Forelimb muscle (tissue), 1 donor: ENCODE data around the gene SIDT2. TPM values are rescaled to one million over a fixed set of nuclear protein-coding genes. Genes with fewer than 3 reads are reported as not detected.
"Not testable (repeated sequence)": the region's sequence is repeated elsewhere in the genome, so short reads cannot be mapped to it uniquely, and the experiment has no call there.

Source experiments
- DNase-seq: peaks from one replicate; pipeline ENCODE4 v3.0.0-alpha.2; 2013; ENCODE audit warnings: low read depth
- polyA plus RNA-seq: library from polyadenylated mRNA; unstranded; fragments of 120-200 nt; gene quantifications from one replicate; pipeline ENCODE4 v1.2.1, GENCODE V29; 2013; ENCODE audit not compliant: insufficient read length

SIDT2 gene
- polyA plus RNA-seq, 1 donor = 37.0 TPM

DNA sequence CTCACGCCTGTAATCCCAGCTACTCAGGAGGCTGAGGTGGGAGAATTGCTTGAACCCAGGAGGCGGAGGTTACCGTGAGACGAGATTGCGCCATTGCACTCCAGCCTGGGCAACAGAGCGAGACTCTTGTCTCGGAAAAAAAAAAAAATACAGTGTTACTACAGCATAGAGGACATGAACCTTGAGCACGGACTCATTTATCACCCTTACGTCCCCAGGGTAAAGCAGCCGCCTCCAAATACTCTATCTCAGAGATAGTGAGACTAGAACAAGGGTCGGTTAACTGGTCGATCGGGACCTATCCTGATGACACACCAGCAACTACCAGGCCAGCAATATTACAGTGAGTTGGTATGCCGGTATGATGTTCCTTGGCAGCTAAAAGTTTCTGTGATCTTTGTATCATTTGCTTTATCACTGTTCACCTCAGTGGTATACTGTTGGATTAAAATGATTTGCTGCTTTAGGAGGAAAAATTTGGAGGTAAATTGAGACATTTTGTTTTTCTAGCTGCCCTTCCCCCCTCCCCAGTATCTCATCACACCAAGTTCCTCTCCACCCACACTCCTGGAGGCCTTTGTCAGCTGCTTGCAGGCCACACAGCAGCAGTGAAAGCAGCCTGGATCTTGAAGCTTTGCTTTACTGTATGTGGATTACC lies 7.0 kb upstream of the SIDT2 start:
- no peak for DNase-seq

- no peak for DNase-seq
These were observed 5.7 kb upstream of the SIDT2 start for GRCh38 chr11:117172724-117173421.

- no peak for DNase-seq
These were observed 3.4 kb upstream of the SIDT2 start for GRCh38 chr11:117175104-117175503.

- no peak for DNase-seq
These were observed 2.8 kb upstream of the SIDT2 start for GRCh38 chr11:117175781-117176180.

DNA sequence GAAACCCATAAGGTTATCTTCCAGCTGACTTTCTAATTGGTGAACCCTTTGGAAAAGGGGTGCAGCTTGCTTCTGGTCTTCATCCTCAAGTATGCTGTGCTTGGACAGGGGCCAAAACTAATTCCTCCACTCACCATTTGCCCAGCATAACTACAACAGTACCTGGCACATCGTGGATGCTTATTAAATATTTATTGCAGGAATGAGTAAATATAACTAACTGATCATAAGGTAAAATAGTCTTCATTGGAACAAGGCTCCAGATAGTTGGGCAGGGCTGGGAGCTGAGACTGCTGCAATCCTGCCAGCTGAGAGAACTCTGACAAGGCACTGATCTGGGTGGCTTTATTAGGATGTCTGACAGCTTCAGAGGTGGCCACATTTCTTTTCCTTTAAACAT lies 2.4 kb upstream of the SIDT2 start:
- no peak for DNase-seq

- DNase-seq = no peak
These were observed 871 bp upstream of the SIDT2 start for GRCh38 chr11:117177534-117178209.

DNA sequence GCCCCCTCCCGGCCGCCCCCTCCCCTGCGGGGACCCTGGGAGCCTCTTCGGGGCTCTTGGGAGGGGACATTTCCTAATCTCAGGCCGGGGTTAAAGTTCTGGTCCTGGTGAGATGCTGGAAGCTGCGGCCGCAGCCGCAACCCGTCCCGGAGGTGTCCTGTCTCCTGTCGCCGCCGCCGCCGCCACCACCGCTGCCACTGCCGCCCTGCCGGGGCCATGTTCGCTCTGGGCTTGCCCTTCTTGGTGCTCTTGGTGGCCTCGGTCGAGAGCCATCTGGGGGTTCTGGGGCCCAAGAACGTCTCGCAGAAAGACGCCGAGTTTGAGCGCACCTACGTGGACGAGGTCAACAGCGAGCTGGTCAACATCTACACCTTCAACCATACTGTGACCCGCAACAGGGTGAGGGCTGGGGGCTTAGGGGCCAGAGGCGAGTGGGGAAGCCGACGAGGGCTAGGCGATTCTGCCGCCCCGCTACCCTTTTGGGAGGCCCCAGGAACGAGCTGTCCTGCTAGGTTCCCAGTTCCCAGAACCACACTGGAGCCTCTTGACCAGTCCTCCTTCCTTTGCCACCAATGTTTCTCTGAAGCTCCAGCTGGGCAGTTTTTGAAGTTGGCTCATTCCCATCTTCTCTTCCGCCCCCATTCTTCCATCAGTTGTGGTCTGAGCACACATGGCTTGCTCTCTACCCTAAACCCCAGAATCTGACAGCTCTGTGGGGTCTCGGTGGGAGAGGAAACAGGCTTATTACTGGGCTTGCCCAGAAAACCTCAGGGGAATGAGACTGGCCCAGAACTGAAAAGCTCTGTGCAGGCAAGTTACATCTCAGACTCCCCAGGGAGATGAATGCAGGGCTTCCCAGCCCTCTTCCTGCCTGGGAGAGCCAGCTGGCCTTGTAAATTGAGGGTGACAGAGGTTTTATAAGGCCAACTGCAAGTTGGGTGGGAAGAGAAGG lies 781 bp downstream of the SIDT2 start:
- DNase-seq = no peak

DNA sequence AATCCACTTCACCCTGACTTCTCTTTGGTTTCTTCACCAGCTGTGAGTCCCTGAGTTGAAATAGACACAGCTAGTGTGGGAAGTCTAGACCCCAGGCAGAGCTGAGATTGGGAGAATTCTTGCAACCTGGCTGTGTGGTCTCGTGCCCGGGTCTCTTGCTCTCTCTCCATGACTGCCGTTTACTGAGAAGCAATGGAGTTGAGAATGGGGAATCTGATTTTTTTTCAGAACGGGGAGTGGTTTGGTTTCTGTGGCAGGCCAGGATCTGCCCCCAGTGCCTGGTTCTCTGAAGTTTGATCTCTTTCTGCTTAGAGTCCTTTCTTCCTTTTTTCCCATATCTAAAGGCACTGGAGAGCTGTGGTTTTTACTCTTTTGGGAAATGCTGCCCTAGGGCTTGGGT lies 1.5 kb downstream of the SIDT2 start:
- no peak for DNase-seq

GRCh38 chr11:117180661-117181585 lies 2.4 kb downstream of the SIDT2 start:
- DNase-seq = no peak

GRCh38 chr11:117181586-117182550 lies 3.3 kb downstream of the SIDT2 start:
- DNase-seq = no peak

DNA sequence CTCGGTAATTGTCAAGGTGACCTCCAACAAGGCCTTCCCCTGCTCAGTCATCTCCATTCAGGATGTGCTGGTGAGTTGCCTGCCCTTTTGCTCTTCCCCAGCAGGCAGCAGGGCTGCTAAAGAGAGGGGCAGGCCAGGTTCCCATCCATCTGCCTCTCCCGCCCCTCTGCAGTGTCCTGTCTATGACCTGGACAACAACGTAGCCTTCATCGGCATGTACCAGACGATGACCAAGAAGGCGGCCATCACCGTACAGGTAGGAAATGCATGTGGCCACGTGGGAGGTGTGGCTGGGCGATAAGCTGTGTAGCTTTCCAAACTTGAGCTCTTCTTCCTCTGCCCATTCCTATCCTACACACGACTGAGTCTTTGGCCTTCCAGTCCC lies 4.0 kb downstream of the SIDT2 start:
- DNase-seq = no peak

- DNase-seq = not testable (repeated sequence)
These were observed 4.6 kb downstream of the SIDT2 start for GRCh38 chr11:117183178-117183577.

DNA sequence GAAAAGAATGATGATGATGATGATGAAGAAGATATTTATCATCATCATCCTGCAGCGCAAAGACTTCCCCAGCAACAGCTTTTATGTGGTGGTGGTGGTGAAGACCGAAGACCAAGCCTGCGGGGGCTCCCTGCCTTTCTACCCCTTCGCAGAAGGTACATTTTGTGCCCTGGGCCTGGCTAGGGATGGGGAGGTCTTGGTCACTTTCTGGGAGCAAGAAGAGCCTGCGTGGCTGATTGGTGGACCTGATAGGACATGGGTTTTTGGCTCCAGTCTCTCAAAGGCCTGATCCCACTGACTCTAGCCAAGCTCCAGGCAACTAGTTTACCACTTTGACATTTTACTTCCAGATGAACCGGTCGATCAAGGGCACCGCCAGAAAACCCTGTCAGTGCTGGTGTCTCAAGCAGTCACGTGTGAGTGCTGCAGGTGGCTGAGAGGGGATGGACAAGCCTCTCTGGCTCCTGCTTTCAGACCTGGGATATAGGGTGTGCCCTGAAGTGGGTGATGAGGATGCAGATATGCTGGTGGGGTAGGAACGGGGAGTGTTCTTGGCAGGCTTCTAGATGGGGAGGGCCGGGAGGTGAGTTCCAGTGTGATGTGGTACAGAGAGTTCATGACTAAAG lies 5.3 kb downstream of the SIDT2 start:
- DNase-seq = no peak

- DNase-seq = no peak
These were observed 7.3 kb downstream of the SIDT2 start for GRCh38 chr11:117185736-117186430.

GRCh38 chr11:117186431-117186761 lies 7.9 kb downstream of the SIDT2 start:
- no peak for DNase-seq

DNA sequence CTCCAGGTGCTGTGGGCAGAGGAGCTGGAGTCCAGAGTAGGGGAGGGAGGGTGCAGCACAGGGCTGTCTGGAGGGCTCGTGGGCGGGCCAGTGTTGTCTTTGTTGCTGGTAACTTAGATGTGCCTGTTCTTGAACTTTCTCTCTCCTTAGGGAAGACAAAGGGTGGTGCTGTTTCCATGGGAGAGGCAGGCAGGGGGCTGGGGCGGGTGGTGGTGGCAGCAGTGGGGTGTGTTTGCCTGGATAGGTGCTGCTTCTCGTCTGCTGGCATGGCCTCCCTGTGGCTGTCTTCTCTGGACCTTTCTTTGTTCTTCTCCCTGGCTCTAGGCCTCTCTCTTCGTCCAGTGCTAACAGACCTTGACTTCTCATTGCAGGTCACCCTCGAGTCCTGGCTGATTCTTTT lies 8.5 kb downstream of the SIDT2 start:
- no peak for DNase-seq

- DNase-seq = no peak
These were observed 8.9 kb downstream of the SIDT2 start for GRCh38 chr11:117187428-117187798.

DNA sequence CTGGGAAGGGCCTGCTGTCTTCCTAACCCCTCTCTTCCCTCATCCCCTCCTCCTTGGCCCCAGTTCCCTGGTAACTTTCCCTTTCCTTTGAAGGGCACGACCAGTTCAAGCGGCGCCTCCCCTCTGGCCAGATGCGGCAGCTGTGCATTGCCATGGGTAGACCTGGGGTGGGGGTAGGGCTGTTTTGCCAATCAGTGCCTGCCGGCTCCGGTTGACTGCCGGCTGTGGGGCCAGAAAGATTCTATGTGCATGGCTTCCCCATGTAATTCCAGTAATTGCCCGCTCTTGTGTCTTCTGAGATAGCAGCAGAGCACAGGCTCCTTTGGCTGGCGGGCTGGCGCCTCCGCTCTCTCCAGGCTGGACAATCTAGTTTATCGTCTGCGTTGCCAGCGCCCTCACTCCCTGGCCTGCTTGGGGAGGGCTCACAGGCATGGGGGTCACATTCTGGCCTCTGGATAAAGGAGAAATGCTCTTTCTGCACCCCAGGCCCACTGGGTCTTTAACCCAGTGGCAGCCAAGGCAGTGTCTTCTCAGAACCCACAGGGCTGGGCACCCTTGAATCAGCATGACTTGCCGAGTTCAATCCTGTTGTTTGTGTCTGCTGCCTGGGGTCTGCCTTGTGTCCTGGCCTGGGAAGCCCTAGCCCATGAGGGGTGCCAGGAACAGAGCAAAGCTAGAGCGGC lies 9.4 kb downstream of the SIDT2 start:
- DNase-seq = no peak
